IPS-18c (cell line): ENCODE measurements around the gene ERBB4.
"Not testable (repeated sequence)": the region's sequence is repeated elsewhere in the genome, so short reads cannot be mapped to it uniquely, and the experiment has no call there.

Experiments used
- H3K4me3 ChIP-seq: 2 replicates; pipeline ENCODE4 v1.7.0; 2013; ENCODE audit warnings: low read depth, mild to moderate bottlenecking, low read length, moderate library complexity; ENCODE audit not compliant: insufficient read depth
- H3K9me3 ChIP-seq: one replicate; pipeline ENCODE4 v1.6.1; 2013; ENCODE audit warnings: mild to moderate bottlenecking, low read length, moderate library complexity; ENCODE audit not compliant: control insufficient read depth, insufficient read depth

ERBB4 gene

GRCh38 chr2:211721874-211722273 lies 816.7 kb downstream of the ERBB4 start:
- not testable (repeated sequence) for H3K4me3 ChIP-seq, H3K9me3 ChIP-seq

- no peaks in the 10 kb centered on the region for H3K9me3 ChIP-seq
- H3K4me3 ChIP-seq = no peak overlapping the region
Measured at GRCh38 chr2:211709389-211709788, 829.2 kb downstream of the ERBB4 start.

DNA sequence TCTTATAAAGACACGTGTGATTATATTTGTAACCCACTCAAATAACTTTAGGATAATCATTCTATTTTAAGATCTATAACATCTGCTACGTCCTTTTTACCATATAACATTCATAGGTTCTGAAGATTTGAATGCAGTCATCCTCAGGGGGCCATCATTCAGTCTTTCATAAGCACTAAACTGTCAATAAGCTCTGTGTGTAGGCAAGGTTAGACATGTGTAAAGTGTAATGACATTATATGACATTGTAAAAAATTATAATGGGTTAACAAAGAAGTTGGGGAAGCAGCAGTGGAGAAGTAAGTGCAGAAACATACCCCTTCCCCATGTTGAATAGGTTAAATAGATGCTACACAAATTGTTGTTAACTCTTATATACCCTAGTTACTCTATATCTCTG lies 845.9 kb downstream of the ERBB4 start:
- no peak overlapping the region for H3K4me3 ChIP-seq

GRCh38 chr2:211690736-211691135 lies 847.9 kb downstream of the ERBB4 start:
- Histone ChIP-seq H3K4me3 (no peak overlapping the region), H3K9me3 (no peaks in the 10 kb centered on the region)

More for the DNA sequence above, 845.9 kb downstream of the ERBB4 start:
- H3K9me3 ChIP-seq = no peaks in the 10 kb centered on the region

DNA sequence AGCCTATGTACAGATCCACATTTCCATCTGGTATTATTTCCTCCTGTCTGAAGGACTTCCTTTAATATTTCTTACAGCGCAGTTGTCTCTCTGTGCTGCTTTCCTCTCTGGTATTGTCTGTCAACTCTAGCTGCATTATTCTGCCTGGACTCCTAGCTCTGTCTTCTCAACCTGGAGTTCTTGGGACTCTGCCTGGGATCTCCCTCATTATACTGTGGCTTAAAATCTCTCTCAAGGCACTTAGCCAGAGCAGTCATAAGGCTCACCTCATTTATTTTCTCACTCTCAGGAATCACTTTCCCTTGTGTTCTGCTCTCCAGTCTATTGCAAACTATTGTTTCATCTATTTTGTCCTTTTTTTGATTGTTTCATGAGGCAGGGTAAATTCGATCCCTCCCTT lies 850.4 kb downstream of the ERBB4 start:
- H3K9me3 ChIP-seq = no peaks in the 10 kb centered on the region
- no peak overlapping the region for H3K4me3 ChIP-seq

- no peaks in the 10 kb centered on the region for H3K9me3 ChIP-seq
- no peak overlapping the region for H3K4me3 ChIP-seq
Measured at GRCh38 chr2:211674715-211675114, 863.9 kb downstream of the ERBB4 start.

- Histone ChIP-seq H3K4me3 (no peak overlapping the region), H3K9me3 (no peaks in the 10 kb centered on the region)
Measured at GRCh38 chr2:211673133-211673905, 865.3 kb downstream of the ERBB4 start.

DNA sequence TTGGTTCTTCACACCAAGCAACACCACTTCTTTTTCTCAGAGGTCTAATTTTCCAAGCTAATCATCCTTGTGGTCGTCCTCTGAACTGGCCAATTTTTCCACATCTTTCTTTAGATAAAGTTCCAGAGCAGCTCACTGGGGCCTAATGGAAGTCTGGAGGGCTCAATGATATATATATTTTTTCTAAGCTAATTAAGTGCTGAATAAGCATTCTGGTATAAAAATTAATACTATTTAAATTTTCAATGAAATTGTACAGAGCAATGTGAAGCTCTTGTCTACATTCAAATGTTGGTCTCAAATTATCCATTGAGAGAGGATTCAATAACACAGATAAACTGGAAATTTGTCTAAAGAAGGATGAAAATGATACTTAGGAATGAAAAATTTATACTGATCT lies 866.6 kb downstream of the ERBB4 start:
- Histone ChIP-seq H3K9me3 (no peaks in the 10 kb centered on the region), H3K4me3 (no peak overlapping the region)

DNA sequence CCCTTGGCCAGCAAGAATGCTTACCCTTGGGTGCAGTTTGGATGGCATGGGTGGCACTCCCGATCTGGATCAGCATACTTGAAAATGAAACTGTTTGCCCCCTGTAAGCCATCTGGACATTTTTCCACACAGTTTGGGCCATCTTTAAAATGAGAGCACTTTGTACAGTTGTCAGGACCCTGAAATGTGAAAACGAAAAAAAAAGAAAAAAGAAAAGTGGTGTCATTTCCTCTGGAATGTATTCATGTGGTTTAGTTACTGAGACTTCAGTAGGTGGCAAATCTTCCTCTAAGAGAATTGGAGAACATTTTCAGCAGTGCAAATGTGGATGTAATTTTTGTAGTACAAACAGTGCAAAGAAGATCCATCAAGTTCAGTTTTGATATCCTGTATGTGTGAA lies 873.3 kb downstream of the ERBB4 start:
- H3K4me3 ChIP-seq = no peak overlapping the region

DNA sequence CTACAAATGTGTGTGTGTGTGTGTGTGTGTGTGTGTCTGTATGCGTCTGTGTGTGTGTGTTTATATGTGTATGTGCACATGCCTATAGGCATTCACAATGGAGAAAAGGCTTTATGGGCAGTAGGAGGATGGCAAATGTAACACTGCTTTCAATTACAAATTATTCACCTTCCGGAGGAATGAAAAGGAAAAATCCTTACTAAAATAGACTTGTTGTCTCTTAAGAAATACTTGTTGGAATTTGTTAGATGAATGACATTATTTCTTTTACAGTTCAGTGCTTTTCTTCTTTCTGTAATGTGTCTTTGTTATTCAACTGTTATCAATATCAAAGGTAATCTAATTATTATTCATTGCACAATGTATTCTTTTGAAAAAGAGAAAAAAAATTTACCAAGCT lies 874.3 kb downstream of the ERBB4 start:
- no peaks in the 10 kb centered on the region for H3K9me3 ChIP-seq
- H3K4me3 ChIP-seq = no peak overlapping the region

More for the DNA sequence above, 873.3 kb downstream of the ERBB4 start:
- H3K9me3 ChIP-seq = no peaks in the 10 kb centered on the region

- Histone ChIP-seq H3K9me3 (no peaks in the 10 kb centered on the region), H3K4me3 (no peak overlapping the region)
Measured at GRCh38 chr2:211654211-211654780, 884.3 kb downstream of the ERBB4 start.

DNA sequence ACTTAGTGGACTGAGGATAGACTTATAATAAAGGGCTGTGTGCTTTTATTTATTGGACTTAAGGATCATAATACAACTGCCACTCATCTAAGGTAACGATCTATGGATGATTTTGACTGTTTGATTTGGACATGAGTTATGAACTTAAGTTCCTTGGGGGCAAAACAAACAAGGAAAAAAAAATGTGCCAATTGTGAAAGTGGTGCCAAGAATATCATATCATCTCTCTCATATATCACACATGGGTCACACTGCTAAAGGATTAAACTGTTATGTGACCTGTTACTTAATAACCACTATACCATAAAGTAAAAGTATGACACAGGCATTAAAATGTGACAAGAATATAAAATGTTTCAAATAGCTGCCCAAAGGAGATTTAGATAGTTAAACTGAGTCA lies 886.3 kb downstream of the ERBB4 start:
- Histone ChIP-seq H3K4me3 (no peak overlapping the region), H3K9me3 (no peaks in the 10 kb centered on the region)

- H3K4me3 ChIP-seq = no peak overlapping the region
- no peaks in the 10 kb centered on the region for H3K9me3 ChIP-seq
Measured at GRCh38 chr2:211649331-211649730, 889.3 kb downstream of the ERBB4 start.

GRCh38 chr2:211631503-211631902 lies 907.1 kb downstream of the ERBB4 start:
- Histone ChIP-seq H3K9me3 (no peaks in the 10 kb centered on the region), H3K4me3 (no peak overlapping the region)

GRCh38 chr2:211623096-211623495 lies 915.5 kb downstream of the ERBB4 start:
- Histone ChIP-seq H3K9me3 (no peaks in the 10 kb centered on the region), H3K4me3 (no peak overlapping the region)

GRCh38 chr2:211620986-211621385 lies 917.6 kb downstream of the ERBB4 start:
- Histone ChIP-seq H3K4me3 (no peak overlapping the region), H3K9me3 (no peaks in the 10 kb centered on the region)

GRCh38 chr2:211617803-211618202 lies 920.8 kb downstream of the ERBB4 start:
- no peak overlapping the region for H3K4me3 ChIP-seq

DNA sequence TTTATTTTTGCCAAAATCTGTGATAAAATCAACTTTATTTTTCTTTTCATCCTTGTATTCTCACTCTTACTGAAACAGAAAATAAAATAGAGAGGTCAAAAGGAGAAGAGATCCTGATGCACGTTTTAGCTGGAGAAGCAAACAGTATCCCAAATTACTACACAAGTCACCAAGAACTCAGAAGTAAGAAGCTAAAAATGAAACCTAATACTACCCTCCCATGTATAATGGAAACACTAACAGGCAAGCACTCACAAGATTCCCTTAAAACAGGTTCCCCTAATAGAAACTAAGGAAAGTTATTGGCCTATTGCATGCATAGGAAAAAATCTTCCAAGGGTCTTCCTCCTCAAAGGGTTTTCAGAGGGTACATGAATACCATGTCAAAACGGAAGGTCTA lies 927.0 kb downstream of the ERBB4 start:
- no peaks in the 10 kb centered on the region for H3K9me3 ChIP-seq
- H3K4me3 ChIP-seq = no peak overlapping the region

More at GRCh38 chr2:211617803-211618202, 920.8 kb downstream of the ERBB4 start:
- no peaks in the 10 kb centered on the region for H3K9me3 ChIP-seq
